Right forelimb (tissue), 1 donor: Measurements from ENCODE around the gene CCHCR1.
A peak's percentile ranks its signal among the peaks of the same experiment; 100 is the strongest.

Experiments
- DNase-seq: peaks from one replicate; pipeline ENCODE4 v3.0.0-alpha.2; 2018

Gene CCHCR1

GRCh38 chr6:31161216-31162126 lies 3.9 kb upstream of the CCHCR1 start:
- no peak for DNase-seq

DNA sequence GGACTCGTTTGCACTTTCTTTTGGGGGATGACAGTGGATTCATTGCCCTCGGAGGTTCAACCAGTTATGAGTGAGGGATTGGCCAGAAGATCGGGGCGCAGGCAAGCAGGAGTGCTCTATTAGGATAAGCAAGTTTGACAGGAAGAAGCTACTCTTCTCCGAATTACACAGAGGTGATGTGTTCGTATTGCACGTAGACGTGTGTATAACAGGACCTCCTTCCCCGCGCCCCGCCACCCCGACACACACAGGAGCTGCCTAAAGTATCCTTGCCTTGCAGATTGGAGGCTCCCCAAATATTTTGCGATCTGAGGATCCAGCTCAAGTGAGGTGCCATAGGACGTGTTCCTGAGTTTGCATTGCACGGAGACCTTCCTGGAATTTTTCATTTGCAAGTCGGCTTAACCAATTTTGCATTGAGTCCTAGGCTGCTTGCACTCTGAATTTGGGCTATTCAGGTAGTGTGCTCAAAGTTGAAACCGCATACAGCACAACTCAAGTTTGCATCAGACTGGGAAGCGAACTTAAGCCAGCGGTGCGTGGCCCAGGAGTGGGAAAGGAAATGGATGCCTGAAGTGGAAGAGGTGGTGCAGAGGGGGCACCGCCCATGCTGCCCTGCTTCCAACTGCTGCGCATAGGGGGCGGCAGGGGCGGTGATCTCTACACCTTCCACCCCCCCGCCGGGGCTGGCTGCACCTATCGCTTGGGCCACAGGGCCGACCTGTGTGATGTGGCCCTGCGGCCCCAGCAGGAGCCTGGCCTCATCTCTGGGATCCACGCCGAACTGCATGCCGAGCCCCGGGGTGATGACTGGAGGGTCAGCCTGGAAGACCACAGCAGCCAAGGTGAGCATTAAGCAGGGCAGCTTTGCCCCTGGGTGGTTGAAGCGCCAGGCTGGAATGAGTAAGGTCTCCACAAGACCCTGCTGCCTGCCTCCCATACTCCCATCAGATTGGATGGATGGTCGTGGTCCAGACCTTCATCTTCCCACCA lies 1.6 kb upstream of the CCHCR1 start:
- DNase-seq: no peak

DNA sequence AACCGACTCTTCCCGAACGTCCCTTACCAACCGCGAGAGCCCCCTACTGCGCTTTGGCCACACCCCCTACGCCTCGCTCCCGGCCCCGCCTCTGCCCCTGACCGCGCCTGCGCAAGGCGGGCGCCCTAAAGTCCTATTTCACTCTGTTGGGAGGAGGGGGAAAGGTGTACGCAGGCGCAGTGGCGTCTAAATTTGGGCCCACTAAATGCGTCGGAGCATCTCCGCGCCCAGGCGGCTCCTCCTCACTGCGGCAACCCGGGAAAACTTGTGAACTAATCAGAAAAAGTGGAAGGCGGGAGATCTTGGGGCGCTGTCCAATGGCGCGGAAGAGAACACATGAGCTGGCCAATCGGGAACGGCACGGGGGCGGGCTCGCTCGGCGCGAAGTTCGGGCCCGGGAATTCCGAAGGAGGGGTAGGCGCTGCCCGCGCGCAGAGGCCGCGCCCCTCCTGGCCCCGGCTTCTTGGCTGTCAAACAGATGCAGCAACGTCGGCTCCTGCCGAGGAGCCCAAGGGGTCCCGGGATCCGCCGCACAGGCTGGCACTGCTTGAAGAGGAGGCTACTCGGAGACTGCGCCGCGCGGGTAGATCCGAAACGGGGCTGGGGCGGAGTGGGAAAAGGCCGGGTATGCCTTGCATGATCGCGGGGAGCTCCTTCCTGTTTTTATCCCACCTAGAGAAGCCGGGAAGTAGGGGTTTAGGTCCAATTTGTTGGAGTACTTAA lies 699 bp upstream of the CCHCR1 start, which contains the start of gene TCF19:
Gene TCF19 (plus strand): TSS at position 450 of the 723 bp plus-strand sequence. CDS start 881 bp downstream, outside the sequence.
- peak; percentile 99 for DNase-seq

DNA sequence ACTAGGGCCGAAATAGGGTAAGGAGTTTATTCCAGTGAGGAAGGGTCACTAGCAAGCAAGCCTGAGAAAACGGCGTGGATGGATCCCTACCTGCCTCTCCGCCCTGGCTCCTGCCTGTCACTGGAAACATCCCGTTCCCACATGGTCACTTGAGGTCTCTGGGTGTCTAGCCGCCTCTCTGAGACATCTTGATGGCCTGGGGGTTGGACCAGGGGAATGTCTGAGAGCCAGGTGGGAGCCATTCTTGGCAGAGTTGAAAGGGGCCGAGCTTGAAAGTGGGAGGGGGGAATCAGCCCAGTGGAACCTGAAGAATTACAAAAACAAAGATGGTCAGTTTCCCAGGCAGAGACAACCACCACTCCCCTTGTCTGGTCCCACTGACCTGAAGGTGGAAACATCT lies 961 bp downstream of the CCHCR1 start:
- no peak for DNase-seq

- no peak for DNase-seq
Measured at GRCh38 chr6:31154436-31154835, 3.2 kb downstream of the CCHCR1 start.

- DNase-seq: no peak
Measured at GRCh38 chr6:31152781-31153180, 4.8 kb downstream of the CCHCR1 start.

- DNase-seq: no peak
Measured at GRCh38 chr6:31149827-31150447, 7.7 kb downstream of the CCHCR1 start.

- no peak for DNase-seq
Measured at GRCh38 chr6:31145386-31145785, 12.2 kb downstream of the CCHCR1 start.

- DNase-seq: no peak
Measured at GRCh38 chr6:31144970-31145340, 12.6 kb downstream of the CCHCR1 start.

DNA sequence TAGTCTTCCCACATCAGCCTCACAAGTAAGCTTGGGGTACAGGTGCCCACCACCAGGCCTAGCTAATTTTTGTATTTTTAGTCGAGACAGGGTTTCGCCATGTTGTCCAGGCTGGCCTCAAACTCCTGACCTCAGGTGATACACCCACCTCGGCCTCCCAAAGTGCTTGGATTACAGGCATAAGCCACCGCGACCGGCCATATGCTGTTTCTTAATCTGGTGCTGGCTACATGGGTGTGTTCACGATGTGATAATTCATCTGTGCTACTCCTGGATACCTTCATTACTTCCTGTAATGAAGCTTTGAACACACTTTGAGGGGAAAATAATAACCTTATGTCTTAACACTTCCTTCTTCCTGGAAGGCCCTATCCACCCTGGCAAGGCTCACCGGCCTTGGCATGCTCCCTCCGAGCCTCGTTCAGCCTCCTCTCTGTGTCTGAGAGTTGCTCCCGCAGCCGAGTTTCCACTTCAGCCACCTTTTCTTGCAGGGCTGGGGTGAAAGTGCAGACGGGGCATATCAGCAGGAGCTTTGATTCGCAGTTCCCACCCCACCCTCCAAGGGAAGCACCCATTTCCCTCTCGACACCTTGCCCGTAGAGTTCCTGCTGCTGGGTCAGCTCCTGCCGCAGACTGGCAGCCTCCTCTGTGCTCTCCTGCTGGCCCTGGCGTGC lies 13.2 kb downstream of the CCHCR1 start:
- no peak for DNase-seq

GRCh38 chr6:31143148-31143547 lies 14.5 kb downstream of the CCHCR1 start:
- peak; percentile 72 for DNase-seq

- no peak for DNase-seq
Measured at GRCh38 chr6:31142361-31142761, 15.2 kb downstream of the CCHCR1 start.

DNA sequence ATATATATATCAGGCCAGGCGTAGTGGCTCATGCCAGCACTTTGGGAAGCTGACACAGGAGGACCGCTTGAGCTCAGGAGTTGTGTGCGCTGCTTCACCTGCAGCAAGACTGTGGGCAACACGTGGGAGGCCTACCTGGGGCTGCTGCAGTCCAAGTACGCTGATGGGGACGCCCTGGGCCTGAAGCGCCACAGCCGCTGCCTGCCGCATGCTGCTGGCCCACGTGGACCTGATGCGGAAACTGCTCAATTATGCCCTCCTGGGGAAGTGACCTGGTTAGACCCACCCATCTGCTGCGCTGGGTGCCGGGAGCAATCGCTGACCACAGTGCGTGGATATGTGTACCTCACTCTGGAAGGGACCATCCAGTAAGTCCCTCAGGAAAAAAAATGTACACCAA lies 17.0 kb downstream of the CCHCR1 start:
- DNase-seq: no peak

DNA sequence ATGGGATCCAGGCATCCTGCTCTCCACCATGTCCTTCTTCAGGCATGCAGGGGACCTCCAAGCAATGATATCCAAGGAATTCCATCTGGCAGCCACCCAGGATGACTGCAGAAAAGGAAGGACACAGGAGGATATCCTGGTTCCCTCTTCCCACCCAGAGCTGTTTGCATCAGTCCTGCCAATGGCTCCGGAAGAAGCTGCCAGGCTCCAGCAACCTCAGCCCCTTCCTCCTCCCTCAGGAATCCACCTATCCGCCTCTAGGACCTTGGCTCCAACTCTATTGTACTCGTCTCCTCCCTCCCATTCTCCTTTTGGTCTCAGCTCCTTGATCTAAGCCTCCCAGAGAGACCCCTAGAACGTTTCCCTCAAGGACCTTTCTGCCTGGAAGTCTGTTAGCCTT lies 18.0 kb downstream of the CCHCR1 start:
- no peak for DNase-seq

DNA sequence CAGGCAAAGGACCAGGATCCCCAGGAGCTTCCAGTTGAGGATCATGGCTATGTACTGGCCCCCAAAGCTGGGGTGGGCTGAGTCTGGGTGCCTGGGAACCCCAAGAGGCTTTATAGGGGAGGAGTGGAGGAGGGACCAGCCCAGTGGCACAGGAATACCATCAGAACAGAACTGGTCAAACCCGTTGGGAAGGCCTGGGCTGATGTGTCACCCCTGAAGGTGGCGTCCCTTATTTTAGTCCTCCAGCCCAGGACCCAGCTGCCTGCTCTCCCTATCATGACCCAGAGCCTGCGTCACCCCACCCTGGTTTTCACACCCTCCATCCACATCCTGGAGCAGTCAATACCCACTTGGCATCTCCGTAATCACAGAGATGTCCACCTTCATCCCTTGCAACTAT lies 18.6 kb downstream of the CCHCR1 start, which contains the start of gene PSORS1C2:
Gene PSORS1C2 (minus strand): TSS at position 85 of the 400 bp plus-strand sequence. CDS start 40 bp downstream, at position 45.
- DNase-seq: no peak

GRCh38 chr6:31135710-31136109 lies 21.9 kb downstream of the CCHCR1 start:
- DNase-seq: no peak

DNA sequence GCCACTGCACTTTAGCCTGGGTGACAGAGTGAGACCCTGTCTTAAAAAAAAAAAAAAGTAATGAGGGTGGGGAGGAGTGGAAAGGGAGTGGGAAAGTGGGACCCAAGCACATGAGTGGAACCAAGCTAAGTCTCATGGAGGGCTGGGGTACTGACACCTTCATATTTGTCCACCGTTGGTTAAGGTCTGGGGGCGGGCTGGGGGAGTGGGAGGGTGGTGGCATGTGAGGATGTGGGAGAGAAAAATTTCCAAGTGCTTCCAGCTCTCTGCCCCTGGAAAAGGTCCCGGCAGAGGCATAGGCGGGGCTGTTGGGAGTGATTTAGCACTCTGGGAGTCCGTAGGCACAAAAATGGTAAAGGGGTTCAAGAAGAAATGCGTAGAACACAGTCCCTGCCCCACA lies 24.8 kb downstream of the CCHCR1 start:
- no peak for DNase-seq

- no peak for DNase-seq
Measured at GRCh38 chr6:31131595-31131994, 26.0 kb downstream of the CCHCR1 start.

DNA sequence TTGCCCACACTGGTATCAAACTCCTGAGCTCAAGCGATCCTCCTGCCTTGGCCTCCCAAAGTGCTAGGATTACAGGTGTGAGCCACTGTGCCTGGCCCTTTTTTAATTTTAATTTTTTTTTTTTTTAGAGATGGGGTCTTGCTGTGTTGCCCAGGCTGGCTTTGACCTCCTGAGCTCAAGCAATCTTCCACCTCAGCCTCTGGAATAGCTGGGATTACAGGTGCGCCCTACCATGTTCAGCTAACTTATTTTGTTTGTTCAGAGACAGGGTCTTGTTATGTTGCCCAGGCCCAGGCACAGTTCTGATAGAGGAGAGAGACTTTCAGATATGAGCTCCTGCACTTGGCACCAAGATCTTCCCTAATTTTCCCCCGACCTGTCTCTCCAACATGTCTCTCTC lies 26.9 kb downstream of the CCHCR1 start:
- no peak for DNase-seq

GRCh38 chr6:31129130-31129529 lies 28.5 kb downstream of the CCHCR1 start:
- DNase-seq: no peak

DNA sequence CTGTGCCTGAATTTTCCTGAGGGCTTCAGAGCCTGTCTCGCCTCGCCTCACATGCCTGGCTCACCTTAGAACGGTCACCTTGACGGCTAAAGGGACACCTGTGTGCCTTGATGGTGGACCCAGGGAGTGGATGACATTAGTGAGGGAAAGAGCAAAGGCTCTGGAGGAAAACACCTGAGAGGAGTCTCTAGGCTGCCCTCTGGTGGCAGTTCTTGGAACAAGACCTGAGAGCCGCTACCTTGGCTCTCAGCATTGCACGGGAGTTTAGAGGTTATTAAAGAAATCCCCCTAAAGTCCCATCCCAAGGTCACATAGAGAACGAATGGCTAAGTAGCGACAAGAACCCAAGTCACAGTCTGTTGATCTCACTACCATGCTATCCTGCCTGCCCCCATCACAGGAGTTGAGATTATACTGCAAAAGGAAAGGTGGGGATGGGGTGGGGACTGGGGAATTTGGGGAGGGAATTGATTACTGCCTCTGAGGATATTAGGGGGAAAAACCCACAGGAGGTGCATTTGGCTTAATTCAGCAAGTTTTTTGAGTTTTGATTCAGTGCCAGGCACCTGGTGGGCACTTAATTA lies 29.4 kb downstream of the CCHCR1 start:
- DNase-seq: peak; percentile 59
